Heart left ventricle (tissue), 13 donors: Measurements from ENCODE around the gene ZNF772.
"Not testable (repeated sequence)": the region's sequence is repeated elsewhere in the genome, so short reads cannot be mapped to it uniquely, and the experiment has no call there.

Source experiments
- CTCF ChIP-seq, 12 donors: fragments of 200-600 bp; sonication (generic) in 4 of 12; IDR thresholded peaks; one replicate each; pipeline versions ENCODE4 v1.5.0 to v1.8.0; 2018 to 2022; ENCODE audit warnings: antibody characterized with exemption in 12 of 12, mild to moderate bottlenecking in 5 of 12
- POLR2A ChIP-seq, 2 donors: fragments of 450-650 bp; IDR thresholded peaks; one replicate each; pipeline ENCODE4 v1.6.1; 2017; ENCODE audit warnings: antibody characterized with exemption in 2 of 2, mild to moderate bottlenecking in 2 of 2, moderate library complexity in 2 of 2
- donor health status: ischemic (EF 13 %, LVEDD 7.1; RV severe dilation, severe dysfunction).
- donor health status: DM: no; HTN: yes; CAD: no.
- donor health status: DM: no; HTN: no; CAD: no.
- donor health status: ischemic (EF 25% LVEDD 6.9; RV normal size, moderate dysfunction).
- donor health status: ischemic (EF 25% LVEDD 5.7; RV mildly dilated, moderate dysfunction).
- donor health status: ischemic (EF 35%, LVEDD 5.7; RV mildly dilated, moderate dysfunction).
- donor health status: nonischemic (EF 11% LVEDD 7.7; RV severe dilation, severe dysfunction).
- donor health status: DM: yes; HTN: yes; CAD: no.
- donor health status: PGD.
- donor health status: ischemic (EF 29% LVEDD 5.4; RV normal size, mild dysfunction).
- donor health status: nonischemic (EF 23%, LVEDD 6.1; RV moderate dilation, normal function).

- TF ChIP-seq CTCF, POLR2A (IDR thresholded peaks at IDR 0.05): not testable (repeated sequence)
Observed at GRCh38 chr19:57488299-57488644, 10.9 kb upstream of the ZNF772 start.
